NCI-H2107 (cell line): ENCODE results near the gene JAM3.
A peak's percentile ranks its signal among the peaks of the same experiment; 100 is the strongest.

Experiments used
- DNase-seq: peaks from one replicate; lab custom pipeline; 2025; lab: John Stamatoyannopoulos, UW

Gene JAM3

DNA sequence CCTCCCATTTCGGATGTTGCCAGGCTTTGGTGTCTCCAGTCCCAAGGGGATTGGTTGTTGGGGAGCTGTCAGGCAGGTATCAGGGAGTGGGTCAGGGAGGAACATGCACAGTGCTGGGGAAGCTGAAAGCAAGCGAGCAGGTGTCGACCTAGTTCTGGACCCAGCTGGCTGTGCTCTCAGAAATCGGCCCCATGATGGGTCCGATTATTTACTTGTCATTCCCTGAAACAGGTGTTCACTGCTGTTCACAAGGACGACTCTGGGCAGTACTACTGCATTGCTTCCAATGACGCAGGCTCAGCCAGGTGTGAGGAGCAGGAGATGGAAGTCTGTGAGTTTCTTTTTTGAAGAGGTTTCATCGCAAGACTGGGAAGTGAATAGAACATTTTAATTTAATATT is 76.8 kb downstream of the JAM3 start:
- DNase-seq = peak; percentile 57

DNA sequence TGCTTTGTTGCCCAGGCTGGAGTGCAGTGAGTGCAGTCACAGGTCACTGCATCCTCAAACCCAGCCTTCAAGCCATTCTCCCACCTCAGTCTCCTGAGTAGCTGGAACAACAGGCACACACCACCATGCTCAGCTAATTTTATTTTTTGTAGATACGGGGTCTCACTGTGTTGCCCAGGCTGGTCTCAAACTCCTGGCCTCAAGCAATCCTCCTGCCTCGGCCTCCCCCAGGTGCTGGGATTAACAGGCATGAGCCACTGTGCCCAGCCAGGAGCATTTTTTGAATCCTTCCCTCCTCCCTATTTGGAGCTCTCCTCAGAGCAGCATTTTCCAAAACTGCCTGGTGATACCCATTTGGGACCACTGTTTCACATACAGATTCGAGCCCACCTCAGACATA is 77.7 kb downstream of the JAM3 start:
- DNase-seq = no peak

DNA sequence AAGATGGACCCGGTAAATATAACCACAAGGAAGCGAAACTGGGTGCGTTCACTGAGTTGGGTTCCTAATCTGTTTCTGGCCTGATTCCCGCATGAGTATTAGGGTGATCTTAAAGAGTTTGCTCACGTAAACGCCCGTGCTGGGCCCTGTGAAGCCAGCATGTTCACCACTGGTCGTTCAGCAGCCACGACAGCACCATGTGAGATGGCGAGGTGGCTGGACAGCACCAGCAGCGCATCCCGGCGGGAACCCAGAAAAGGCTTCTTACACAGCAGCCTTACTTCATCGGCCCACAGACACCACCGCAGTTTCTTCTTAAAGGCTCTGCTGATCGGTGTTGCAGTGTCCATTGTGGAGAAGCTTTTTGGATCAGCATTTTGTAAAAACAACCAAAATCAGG is 80.5 kb downstream of the JAM3 start:
- no peak for DNase-seq

DNA sequence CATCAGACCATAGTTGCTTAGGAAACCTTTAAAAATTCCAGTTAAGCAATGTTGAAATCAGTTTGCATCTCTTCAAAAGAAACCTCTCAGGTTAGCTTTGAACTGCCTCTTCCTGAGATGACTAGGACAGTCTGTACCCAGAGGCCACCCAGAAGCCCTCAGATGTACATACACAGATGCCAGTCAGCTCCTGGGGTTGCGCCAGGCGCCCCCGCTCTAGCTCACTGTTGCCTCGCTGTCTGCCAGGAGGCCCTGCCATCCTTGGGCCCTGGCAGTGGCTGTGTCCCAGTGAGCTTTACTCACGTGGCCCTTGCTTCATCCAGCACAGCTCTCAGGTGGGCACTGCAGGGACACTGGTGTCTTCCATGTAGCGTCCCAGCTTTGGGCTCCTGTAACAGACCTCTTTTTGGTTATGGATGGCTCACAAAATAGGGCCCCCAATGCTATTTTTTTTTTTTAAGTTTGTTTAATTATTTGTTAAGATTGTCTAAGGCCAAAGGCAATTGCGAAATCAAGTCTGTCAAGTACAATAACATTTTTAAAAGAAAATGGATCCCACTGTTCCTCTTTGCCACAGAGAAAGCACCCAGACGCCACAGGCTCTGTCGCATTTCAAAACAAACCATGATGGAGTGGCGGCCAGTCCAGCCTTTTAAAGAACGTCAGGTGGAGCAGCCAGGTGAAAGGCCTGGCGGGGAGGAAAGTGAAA is 81.5 kb downstream of the JAM3 start:
- DNase-seq = no peak

DNA sequence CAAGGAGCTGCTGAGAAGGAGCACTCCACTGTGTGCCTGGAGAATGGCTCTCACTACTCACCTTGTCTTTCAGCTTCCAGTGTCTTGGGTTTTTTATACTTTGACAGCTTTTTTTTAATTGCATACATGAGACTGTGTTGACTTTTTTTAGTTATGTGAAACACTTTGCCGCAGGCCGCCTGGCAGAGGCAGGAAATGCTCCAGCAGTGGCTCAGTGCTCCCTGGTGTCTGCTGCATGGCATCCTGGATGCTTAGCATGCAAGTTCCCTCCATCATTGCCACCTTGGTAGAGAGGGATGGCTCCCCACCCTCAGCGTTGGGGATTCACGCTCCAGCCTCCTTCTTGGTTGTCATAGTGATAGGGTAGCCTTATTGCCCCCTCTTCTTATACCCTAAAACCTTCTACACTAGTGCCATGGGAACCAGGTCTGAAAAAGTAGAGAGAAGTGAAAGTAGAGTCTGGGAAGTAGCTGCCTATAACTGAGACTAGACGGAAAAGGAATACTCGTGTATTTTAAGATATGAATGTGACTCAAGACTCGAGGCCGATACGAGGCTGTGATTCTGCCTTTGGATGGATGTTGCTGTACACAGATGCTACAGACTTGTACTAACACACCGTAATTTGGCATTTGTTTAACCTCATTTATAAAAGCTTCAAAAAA is 82.3 kb downstream of the JAM3 start:
- DNase-seq = no peak

DNA sequence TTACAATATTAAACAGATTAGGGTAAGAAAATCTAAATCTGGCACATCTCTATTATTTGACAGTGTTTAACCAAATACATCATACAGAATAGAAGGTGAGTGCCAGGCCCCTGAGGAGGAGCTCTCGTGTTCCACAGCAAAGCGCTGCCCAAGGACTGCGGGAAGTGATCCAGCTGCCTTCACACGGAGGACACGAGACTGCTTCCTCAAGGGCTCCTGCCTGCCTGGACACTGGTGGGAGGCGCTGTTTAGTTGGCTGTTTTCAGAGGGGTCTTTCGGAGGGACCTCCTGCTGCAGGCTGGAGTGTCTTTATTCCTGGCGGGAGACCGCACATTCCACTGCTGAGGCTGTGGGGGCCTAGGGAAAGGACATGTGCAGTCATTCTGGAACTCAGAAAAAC is 83.8 kb downstream of the JAM3 start:
- no peak for DNase-seq

DNA sequence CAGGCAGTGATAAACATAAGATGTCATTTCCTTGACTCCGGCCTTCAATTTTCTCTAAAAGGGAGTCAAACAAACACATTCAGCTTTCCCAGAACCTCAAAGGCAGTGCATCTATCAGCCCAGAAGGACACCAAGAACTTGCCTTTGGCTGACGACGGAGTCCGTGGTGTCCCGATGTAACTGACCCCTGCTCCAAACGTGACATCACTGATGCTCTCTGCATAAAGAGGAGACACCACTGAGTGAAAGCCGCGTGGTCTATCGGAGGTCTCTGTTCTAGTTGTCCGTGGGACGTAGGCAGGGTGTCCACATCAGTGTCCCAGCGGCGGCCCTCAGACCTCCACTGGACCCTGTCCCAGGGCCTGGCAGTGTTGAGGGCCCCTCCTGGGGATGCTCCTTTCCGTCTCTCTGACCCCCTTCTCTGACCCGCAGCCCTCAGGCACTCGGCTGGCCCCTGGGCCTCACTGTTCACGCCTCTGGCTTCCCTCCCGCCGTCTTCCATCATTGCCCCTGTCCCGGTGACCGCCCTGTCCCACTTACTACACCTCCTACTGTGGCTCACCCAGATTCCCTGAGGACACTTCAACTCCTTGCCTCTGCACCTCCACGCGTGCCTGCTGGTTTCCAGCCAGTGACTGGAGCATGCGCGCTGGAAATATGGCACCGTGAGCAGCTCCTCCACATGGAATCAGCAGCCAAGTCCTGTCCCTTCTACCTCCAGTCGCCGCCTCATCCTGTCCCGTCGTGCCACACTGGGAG is 84.5 kb downstream of the JAM3 start:
- no peak for DNase-seq

DNA sequence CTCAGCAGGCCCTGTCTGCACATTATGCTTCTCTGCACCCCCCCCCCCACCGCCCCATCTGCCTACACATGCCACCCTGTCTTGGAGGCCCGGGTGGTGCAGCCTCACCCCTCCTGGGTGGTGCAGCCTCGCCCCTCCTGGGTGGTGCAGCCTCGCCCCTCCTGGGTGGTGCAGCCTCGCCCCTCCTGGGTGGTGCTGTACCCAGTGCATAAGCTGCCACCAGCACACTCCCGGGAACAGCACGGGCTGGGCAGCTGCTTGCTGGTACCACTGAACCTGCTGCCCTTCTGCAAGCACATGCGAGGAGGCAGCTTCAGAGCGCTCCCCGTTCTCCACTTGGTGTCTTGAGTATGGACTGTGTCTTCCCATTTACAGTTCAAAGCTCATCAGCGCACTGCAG is 85.6 kb downstream of the JAM3 start:
- no peak for DNase-seq

DNA sequence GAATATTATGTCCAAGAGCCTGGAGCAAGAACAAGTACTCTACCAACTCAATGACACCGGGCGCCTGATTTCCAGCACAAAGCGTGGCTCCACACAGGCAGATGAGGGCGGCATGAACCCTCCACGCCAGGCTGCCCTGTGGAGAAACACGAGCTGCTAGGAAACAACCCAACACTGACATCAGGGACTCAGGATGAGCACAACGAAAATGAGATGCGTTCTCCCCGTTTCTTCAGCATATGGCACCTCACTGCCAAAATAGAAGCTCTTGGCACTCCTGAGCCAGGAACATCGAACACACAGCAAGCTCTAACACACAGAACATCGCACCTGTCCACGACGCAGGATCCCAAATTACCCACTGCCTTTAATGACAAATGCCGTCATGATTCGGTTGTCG is 86.6 kb downstream of the JAM3 start:
- DNase-seq = no peak

DNA sequence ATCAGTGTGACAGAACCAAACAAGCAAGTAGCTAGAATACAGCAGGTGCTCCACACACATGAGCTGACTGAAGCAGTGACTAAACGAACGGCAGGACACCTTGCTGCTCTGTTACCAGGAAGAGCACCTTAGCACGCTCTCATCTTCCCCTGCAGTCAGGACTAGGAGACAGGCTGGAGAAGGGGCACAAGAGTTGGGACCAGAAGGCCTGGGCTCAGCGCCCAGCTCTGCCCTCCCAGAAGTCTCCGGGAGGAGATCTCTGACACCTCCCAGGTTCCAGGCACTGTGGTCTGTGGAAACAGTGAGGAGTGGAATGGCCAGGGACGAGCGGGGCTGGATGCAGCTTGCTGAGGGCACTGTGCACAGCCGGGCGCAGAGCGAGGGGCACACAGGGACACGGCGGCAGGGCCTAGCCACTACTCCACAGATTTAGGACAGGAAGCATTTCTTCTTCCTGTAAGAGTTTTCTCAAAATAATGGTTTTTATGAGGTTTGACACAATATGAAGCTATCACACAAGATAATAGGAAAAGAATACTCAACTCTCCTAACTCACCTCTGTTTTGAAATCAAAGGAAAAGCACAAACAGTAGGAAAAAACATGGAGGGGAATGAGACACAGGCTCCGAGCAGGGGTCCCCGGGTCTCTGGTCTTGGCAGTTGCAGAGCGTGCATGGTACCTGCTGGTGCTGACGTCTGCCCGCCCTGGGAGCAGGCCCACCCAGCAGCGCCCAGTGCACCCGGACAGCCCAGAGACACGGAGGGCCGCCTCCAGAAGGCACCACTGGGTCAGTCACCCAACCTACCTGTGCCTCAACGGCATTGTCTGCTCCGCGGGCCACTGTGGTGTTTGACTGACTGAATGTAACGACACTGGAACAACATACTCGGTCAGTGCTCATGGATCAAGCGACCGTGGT is 87.3 kb downstream of the JAM3 start:
- DNase-seq = no peak

DNA sequence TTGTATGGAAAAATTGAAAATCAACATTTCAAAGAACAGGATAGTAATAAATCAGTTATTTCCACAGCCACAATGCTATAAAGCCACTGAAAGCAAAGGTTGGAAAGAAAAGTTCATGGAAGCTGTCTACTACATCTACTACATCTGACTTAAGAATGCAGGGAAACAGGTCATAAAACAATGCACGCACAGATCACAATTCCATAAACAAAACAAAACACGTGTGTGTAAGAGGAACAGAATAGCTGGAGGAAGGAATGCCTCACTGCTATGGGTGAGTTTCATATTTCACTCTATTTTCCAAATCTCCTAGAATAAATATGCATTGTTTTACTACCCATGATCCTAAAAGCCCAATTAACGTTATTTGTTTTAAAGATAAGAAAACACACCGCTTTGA is 88.6 kb downstream of the JAM3 start:
- DNase-seq = no peak

DNA sequence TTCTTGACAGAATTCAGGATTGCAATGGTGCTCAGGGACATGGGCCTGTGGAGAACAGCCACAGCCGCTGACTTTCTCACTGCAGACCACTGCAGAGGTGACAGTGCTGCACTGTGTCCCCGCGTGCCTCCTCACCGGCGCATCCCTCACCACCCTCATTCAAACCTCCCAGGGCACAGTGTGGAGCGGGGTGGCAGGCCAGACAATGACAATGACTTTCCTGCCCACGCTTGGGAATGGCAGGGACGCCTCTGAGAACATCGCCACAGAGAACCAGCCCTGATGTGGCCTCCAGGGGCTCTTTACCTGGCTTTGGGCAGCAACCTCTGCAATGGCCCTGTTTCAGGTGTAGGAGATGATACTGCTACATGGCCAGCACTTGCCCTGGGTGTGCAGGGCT is 89.2 kb downstream of the JAM3 start:
- DNase-seq = no peak

DNA sequence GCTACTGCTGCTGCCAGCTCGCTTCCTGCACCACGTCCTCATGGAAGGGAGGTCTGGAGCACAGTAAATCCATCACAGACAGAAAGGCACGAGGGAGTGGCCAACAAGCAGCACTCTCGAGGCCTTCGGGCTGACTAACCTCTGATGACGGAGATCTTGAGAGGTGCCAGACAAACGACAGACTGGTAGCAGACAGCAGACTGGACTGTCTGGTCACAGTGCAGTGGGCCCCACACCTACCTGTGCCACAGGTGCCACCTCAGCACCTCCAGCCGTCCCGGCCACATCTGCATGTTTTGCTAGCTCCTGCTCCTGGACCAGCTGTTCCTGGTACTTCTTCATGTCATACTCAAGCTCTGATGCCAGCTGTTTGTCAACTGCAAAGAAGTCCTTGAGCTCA is 90.8 kb downstream of the JAM3 start:
- no peak for DNase-seq

DNA sequence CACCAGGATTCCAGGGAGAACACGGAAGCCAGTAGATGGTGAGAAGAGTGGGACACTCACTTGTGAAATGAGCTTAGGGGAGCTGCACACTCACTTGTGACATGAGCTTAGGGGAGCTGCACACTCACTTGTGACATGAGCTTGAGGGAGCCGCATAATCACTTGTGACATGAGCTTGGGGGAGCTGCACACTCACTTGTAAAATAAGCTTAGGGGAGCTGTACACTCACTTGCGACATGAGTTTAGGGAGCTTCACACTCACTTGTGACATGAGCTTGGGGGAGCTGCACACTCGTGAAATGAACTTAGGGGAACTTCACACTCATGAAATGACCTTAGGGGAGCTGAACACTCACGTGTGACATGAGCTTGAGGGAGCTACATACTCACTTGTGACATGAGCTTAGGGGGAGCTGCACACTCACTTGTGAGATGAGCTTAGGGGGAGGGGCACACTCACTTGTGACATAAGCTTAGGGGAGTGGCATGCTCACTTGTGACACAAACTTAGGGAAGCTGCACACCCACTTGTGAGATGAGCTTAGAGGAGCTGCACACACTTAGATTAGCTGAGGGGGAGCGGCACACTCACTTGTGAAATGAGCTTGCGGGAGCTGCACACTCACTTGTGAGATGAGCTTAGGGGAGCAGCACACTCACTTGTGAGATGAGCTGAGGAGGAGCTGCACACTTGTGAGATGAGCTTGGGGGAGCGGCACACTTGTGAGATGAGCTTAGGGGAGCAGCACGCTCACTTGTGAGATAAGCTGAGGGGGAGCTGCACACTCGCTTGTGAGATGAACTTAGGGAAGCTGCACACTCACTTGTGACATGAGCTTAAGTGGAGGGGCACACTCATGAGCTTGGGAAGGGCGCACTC is 95.9 kb downstream of the JAM3 start:
- DNase-seq = no peak

DNA sequence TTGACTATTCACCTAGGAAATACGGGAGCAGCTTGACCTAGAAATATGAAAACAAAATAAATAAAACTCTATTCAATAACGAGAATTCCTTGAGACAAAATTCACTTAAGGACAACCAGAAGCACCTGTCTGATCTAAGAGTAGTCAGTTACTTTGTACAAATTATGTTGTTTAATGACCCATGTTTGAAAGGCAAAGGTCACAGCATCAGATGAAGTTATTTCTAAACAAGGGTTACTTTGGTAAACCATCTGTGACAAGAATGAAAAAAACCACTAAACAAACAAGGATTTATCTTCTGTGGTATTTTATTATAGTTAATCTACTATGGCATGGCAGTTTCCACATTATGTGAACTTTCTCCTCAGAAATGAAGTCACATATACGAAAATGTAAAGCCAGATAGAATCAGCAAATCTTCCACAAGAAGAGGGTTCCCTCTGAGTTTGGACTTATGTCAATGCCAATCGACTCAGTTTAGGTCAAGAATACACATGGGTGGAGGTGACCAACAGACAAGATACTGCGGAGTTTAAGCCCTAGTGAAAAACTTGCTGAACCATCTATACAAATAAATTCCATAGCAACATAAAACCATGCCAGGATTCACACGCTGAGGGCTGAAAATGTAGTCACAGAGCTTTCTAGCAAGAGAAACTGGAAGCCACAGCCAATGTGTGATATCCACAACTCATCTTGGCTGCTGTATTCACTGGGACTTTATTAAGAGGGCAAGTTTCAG is 101.5 kb downstream of the JAM3 start:
- DNase-seq = no peak

DNA sequence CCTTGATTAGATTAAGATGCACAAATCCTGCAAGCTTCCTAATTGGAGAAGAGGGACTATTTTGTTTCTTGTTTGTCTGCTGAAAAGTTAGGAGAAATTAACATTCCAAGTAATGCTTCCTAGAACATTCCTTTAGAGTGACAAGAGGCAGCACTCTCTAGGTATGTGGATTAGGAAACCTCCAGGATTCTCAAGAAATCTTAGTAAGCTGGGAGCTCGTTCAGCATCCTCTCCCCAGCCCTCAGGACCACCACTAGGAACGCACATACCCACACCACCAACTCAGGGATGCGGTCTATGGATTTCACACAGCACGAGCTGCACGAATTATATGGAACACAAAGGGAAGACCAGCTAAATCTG is 102.0 kb downstream of the JAM3 start:
- DNase-seq = no peak

DNA sequence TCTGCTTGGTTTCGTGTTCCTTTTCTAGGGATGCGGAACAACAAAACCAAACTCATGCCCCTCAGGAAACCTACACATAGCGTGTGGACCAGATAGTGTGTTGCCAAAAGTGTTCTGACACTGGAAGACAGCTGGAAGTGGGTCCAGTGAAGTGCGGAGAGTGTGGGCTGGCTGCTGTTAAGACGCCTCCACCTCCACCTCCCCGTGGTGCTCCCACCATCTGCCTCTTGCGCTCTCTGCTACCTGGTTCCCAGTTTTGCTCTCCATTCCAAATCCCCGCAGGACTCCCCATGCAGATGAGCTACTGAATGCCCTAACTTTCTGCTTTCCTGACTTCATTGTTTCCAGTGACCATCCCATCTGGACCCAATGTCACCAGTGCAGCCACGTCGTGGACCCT is 103.1 kb downstream of the JAM3 start:
- no peak for DNase-seq

DNA sequence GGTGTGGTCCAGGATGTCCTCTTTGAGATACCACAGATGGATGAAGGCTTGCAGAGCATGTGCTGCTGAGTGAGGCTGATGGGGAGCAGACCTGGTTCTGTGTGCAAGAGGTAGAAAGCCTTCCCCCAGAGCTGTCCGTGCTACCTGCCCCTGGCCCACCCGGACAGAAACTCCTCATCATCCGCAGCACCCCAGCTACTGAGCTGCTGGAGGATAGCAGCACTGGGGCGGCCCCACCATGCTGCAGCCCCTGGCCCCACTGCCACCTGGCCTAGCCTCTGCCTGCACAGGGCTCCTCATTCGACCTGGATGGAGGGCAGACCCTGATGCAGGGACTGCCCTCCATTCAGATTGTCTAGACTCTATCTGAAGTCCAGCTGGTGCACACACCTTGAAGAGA is 104.4 kb downstream of the JAM3 start:
- DNase-seq = no peak

DNA sequence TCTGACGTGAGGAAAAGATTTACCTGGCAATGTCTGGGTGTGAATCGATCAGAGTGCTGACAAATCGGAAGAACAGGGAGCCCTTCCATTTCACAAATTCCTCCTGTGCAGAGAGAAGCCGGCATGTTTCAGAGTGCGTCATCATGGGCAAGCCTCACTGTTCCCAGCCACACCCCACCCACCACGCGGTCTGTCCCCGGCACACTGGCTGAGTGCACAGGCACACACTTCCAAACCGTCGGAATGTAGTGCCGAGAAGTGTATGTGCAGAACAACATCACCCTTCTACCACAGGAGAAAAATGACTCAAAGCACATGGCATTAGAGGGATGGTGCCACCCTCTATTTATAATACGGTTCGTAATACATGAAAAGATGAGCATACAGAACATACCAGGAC is 107.4 kb downstream of the JAM3 start:
- DNase-seq = no peak

DNA sequence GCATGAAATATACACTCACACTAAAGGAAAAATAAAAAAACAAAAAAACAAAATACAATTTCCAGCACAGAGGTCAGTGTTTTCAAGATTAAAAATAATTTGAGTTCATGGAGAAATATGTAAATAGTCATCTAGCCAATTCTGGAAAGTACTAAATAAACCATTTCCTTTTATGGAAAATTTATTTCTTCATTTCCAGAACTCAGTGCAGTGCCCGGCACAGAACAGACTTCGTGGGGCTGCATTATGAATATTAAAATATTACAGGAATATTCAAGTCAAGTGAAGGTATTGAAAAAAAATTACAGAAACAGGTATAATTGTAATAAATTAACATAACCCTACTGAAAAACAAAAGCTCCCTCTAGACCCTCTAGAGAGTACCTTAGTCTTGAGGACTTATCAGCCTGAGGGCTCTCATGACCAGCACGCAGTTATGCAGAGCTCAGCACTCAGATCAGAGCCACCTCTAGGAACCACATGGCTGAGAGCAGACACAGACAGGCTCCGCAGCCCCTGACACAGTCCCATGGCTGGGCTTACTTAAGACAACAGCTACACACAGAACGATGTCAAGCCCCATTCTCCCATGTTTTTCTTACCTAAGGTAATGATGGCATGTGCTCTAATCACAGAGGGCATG is 109.3 kb downstream of the JAM3 start:
- DNase-seq = no peak
